Esophagus squamous epithelium (tissue), 5 donors: ENCODE measurements around the gene CAPG. TPM values are rescaled to one million over a fixed set of nuclear protein-coding genes. Genes with fewer than 3 reads are reported as not detected.

Experiments
- DNase-seq: peaks from one replicate; lab custom pipeline; 2025; lab: John Stamatoyannopoulos, UW
- H3K27ac ChIP-seq, 4 donors: fragments of 200-600 bp; sonication (generic); one replicate each; pipeline ENCODE4 v1.5.1; 2016 to 2019; ENCODE audit warnings: mild to moderate bottlenecking in 1 of 4
- H3K27me3 ChIP-seq, 4 donors: fragments of 200-600 bp; sonication (generic); 1 replicate in 3 of 4; 2 replicates in 1 of 4; pipeline versions ENCODE4 v1.5.1 to v1.6.0; 2017 to 2021; ENCODE audit warnings: antibody characterized with exemption in 1 of 4
- H3K36me3 ChIP-seq, 3 donors: fragments of 200-600 bp; sonication (generic); one replicate each; pipeline ENCODE4 v1.5.1; 2016 to 2019
- H3K4me1 ChIP-seq, 3 donors: fragments of 200-600 bp; sonication (generic); one replicate each; pipeline ENCODE4 v1.5.1; 2017 to 2019
- H3K4me3 ChIP-seq, 4 donors: fragments of 200-600 bp; sonication (generic); 1 replicate in 3 of 4; 2 replicates in 1 of 4; pipeline ENCODE4 v1.5.1; 2016 to 2019; ENCODE audit warnings: mild to moderate bottlenecking in 2 of 4, moderate library complexity in 1 of 4
- H3K9me3 ChIP-seq, 3 donors: fragments of 200-600 bp; sonication (generic); one replicate each; pipeline ENCODE4 v1.5.1; 2016 to 2019
- CTCF ChIP-seq, 6 experiments: fragments of 450-650 bp in 4 of 6; fragments of 200-600 bp in 2 of 6; sonication (generic) in 2 of 6; IDR thresholded peaks; one replicate each; pipeline ENCODE4 v1.5.1; 2016 to 2019; ENCODE audit warnings: antibody characterized with exemption in 6 of 6, mild to moderate bottlenecking in 4 of 6, moderate library complexity in 4 of 6
- POLR2A ChIP-seq, 4 donors: fragments of 450-650 bp; IDR thresholded peaks; one replicate each; pipeline ENCODE4 v1.6.1; 2017; ENCODE audit warnings: antibody characterized with exemption in 4 of 4, mild to moderate bottlenecking in 4 of 4, moderate library complexity in 3 of 4
- WGBS, 2 donors: methylation state at CpG; one replicate each; pipeline ENCODE4 v1.1.5; 2018; 5-methylcytosine and 5-hydroxymethylcytosine counted together
- intact Hi-C: fragments of 100-400 bp; cut with DNase I; formaldehyde crosslinking; loops from one replicate; pipeline ENCODE4 v1.15.0; 2022
- total RNA-seq, 4 donors: library from RNA; depleted of rRNA; stranded (reverse); fragments of >200 nt; gene quantifications; one replicate each; pipeline ENCODE4 v1.1.0, GENCODE V29; 2016
- donor health status: DM: yes; HTN: yes; CAD: no.

Gene CAPG
- total RNA-seq, 4 donors from 2014 or later, result 185 to 301 (median 221) TPM

GRCh38 chr2:85400541-85401463 is 9.4 kb downstream of the CAPG start:
- H3K9me3 ChIP-seq, result no peaks in the 10 kb centered on the region
- no peak for TF ChIP-seq POLR2A (IDR thresholded peaks at IDR 0.05)
- no peak for TF ChIP-seq CTCF (IDR thresholded peaks at IDR 0.05)
- H3K4me3 ChIP-seq, result no peak overlapping the region
- intact Hi-C loops, result no loop called here
- peaks cover 11 to 31% (median 17%) of the 10 kb centered on the region in 3 donors for H3K4me1 ChIP-seq
- DNase-seq, result no peak
- no peak overlapping the region for H3K27ac ChIP-seq
- 66 to 75% methylated on average over 7 to 8 of the region's 14 CpGs for WGBS, 2 donors
- H3K27me3 ChIP-seq, result no peaks in the 10 kb centered on the region
- H3K36me3 ChIP-seq, result peaks cover 6 to 55% (median 14%) of the 10 kb centered on the region in 3 donors

- peaks cover 11 to 39% (median 17%) of the 10 kb centered on the region in 3 donors for H3K4me1 ChIP-seq
- no peak overlapping the region for H3K27ac ChIP-seq
- H3K9me3 ChIP-seq, result no peaks in the 10 kb centered on the region
- no peak overlapping the region for H3K4me3 ChIP-seq
- H3K36me3 ChIP-seq, result peaks cover 9 to 63% (median 14%) of the 10 kb centered on the region in 3 donors
- 87 to 95% methylated on average over 8 of the region's 8 CpGs for WGBS, 2 donors
- DNase-seq, result no peak
- TF ChIP-seq CTCF (IDR thresholded peaks at IDR 0.05) (no peak), POLR2A (IDR thresholded peaks at IDR 0.05) (no peak)
- intact Hi-C loops, result no loop called here
- no peaks in the 10 kb centered on the region for H3K27me3 ChIP-seq
Measured at GRCh38 chr2:85400023-85400422, 10.1 kb downstream of the CAPG start.

GRCh38 chr2:85399183-85399455 is 11.0 kb downstream of the CAPG start:
- Histone ChIP-seq H3K9me3 (no peaks in the 10 kb centered on the region), H3K36me3 (peaks cover 12 to 72% (median 14%) of the 10 kb centered on the region in 3 donors), H3K27ac (no peak overlapping the region), H3K4me3 (no peak overlapping the region), H3K4me1 (peaks cover 11 to 48% (median 17%) of the 10 kb centered on the region in 3 donors), H3K27me3 (no peaks in the 10 kb centered on the region)
- DNase-seq, result no peak
- 91 to 94% methylated on average over 2 to 4 of the region's 8 CpGs for WGBS, 2 donors
- intact Hi-C loops, result no loop called here
- TF ChIP-seq POLR2A (IDR thresholded peaks at IDR 0.05) (no peak), CTCF (IDR thresholded peaks at IDR 0.05) (no peak)

- Histone ChIP-seq H3K9me3 (no peaks in the 10 kb centered on the region), H3K27me3 (no peaks in the 10 kb centered on the region), H3K4me1 (peaks cover 11 to 53% (median 17%) of the 10 kb centered on the region in 3 donors), H3K36me3 (peaks cover 12 to 77% (median 19%) of the 10 kb centered on the region in 3 donors), H3K4me3 (no peak overlapping the region), H3K27ac (peak overlapping the region; percentile 33 to 89 (median 84))
- intact Hi-C loops, result no loop called here
- no peak for TF ChIP-seq CTCF (IDR thresholded peaks at IDR 0.05)
- no peak for TF ChIP-seq POLR2A (IDR thresholded peaks at IDR 0.05)
- WGBS, 2 donors, result 78 to 92% methylated on average over 5 of the region's 8 CpGs
- no peak for DNase-seq
Measured at GRCh38 chr2:85398426-85399182, 11.6 kb downstream of the CAPG start.

- 58 to 64% methylated on average over 4 of the region's 4 CpGs for WGBS, 2 donors
- no peak for TF ChIP-seq POLR2A (IDR thresholded peaks at IDR 0.05)
- no peak for TF ChIP-seq CTCF (IDR thresholded peaks at IDR 0.05)
- Histone ChIP-seq H3K27ac (peak overlapping the region; percentile 33 to 89 (median 84)), H3K4me1 (peaks cover 11 to 56% (median 17%) of the 10 kb centered on the region in 3 donors), H3K27me3 (no peaks in the 10 kb centered on the region), H3K9me3 (no peaks in the 10 kb centered on the region), H3K4me3 (no peak overlapping the region), H3K36me3 (peaks cover 12 to 84% (median 20%) of the 10 kb centered on the region in 3 donors)
- intact Hi-C loops, result no loop called here
- no peak for DNase-seq
Measured at GRCh38 chr2:85397925-85398331, 12.2 kb downstream of the CAPG start.
